NK-92 treated with Interleukin-12 subunit alpha and Interleukin-12 subunit beta, amount 100 ng/mL, for 24 hours (cell line): ENCODE measurements around the gene KLF1.
A peak's percentile ranks its signal among the peaks of the same experiment; 100 is the strongest.
"Not testable (repeated sequence)": the region's sequence is repeated elsewhere in the genome, so short reads cannot be mapped to it uniquely, and the experiment has no call there.

Source experiments
- DNase-seq: peaks from one replicate; lab custom pipeline; 2025; lab: John Stamatoyannopoulos, UW

The KLF1 gene

GRCh38 chr19:12867120-12868099, 19.6 kb downstream of the KLF1 start:
- DNase-seq = no peak

GRCh38 chr19:12866416-12867119, 20.4 kb downstream of the KLF1 start:
- DNase-seq = no peak

- no peak for DNase-seq
These were observed 21.1 kb downstream of the KLF1 start for GRCh38 chr19:12865746-12866415.

GRCh38 chr19:12864721-12865715, 22.0 kb downstream of the KLF1 start:
- DNase-seq = no peak

- DNase-seq = no peak
These were observed 22.9 kb downstream of the KLF1 start for GRCh38 chr19:12864143-12864542.

GRCh38 chr19:12859546-12859945, 27.5 kb downstream of the KLF1 start:
- DNase-seq = no peak

GRCh38 chr19:12858041-12858928, 28.7 kb downstream of the KLF1 start:
- no peak for DNase-seq

GRCh38 chr19:12856653-12857052, 30.3 kb downstream of the KLF1 start:
- no peak for DNase-seq

GRCh38 chr19:12847159-12848139, 39.6 kb downstream of the KLF1 start:
- peak; percentile 67 for DNase-seq

- not testable (repeated sequence) for DNase-seq
These were observed 40.4 kb downstream of the KLF1 start for GRCh38 chr19:12846613-12847012.

GRCh38 chr19:12843999-12844732, 42.8 kb downstream of the KLF1 start:
- DNase-seq = no peak

- no peak for DNase-seq
These were observed 43.7 kb downstream of the KLF1 start for GRCh38 chr19:12843328-12843727.

- no peak for DNase-seq
These were observed 44.5 kb downstream of the KLF1 start for GRCh38 chr19:12842511-12842910.

- no peak for DNase-seq
These were observed 45.9 kb downstream of the KLF1 start for GRCh38 chr19:12841094-12841493.

- no peak for DNase-seq
These were observed 46.6 kb downstream of the KLF1 start for GRCh38 chr19:12840091-12841079.

- no peak for DNase-seq
These were observed 47.9 kb downstream of the KLF1 start for GRCh38 chr19:12838886-12839756.
